HepG2 (cell line): ENCODE measurements around the gene RGL3. TPM values are rescaled to one million over a fixed set of nuclear protein-coding genes. Genes with fewer than 3 reads are reported as not detected.

ENCODE experiments used
- BCLAF1 ChIP-seq: fragments of 450-650 bp; IDR thresholded peaks from 2 replicates; pipeline ENCODE4 v1.6.1; 2017; ENCODE audit warnings: mild to moderate bottlenecking
- ERF ChIP-seq: IDR thresholded peaks from 2 replicates; pipeline ENCODE4 v1.6.1; 2018; ENCODE audit warnings: missing biosample characterization, missing genetic modification reagents
- GABPB1 ChIP-seq: IDR thresholded peaks from 2 replicates; pipeline ENCODE4 v1.6.1; 2016; ENCODE audit warnings: mild to moderate bottlenecking, missing genetic modification reagents, moderate library complexity, missing compliant biosample characterization
- HMGXB4 ChIP-seq, 2 experiments: sonication (generic) in 1 of 2; formaldehyde crosslinking in 1 of 2; IDR thresholded peaks; 2 replicates each; pipeline versions ENCODE4 v1.4.0 to v1.6.1; 2018 to 2020; ENCODE audit warnings: missing genetic modification reagents in 2 of 2, borderline replicate concordance in 1 of 2, low read depth in 1 of 2, mild to moderate bottlenecking in 1 of 2, missing biosample characterization in 1 of 2
- HNRNPL ChIP-seq: fragments of 200-400 bp; formaldehyde crosslinking; IDR thresholded peaks from 2 replicates; pipeline ENCODE4 v1.6.1; 2017; ENCODE audit warnings: mild to moderate bottlenecking, low read depth, low read length
- PCBP2 ChIP-seq: fragments of 200-400 bp; formaldehyde crosslinking; optimal IDR thresholded peaks from 2 replicates; pipeline ENCODE3; 2018; ENCODE audit warnings: low read length, low read depth; ENCODE audit not compliant: poor library complexity, severe bottlenecking
- SNAI1 ChIP-seq: sonication (generic); formaldehyde crosslinking; IDR thresholded peaks from 2 replicates; pipeline ENCODE4 v1.5.0; 2020; ENCODE audit warnings: mild to moderate bottlenecking, missing genetic modification reagents, borderline replicate concordance
- ZNF180 ChIP-seq: sonication (generic); formaldehyde crosslinking; IDR thresholded peaks from 2 replicates; pipeline ENCODE4 v1.4.0; 2020; ENCODE audit warnings: low read depth, missing genetic modification reagents, borderline replicate concordance
- polyA plus RNA-seq, 8 experiments: library from polyadenylated mRNA; depleted of rRNA in 3 of 8; stranded (reverse) in 7 of 8; unstranded in 1 of 8; fragments of >200 nt; fragmentation: Illumina TruSeq in 4 of 8; extraction: Trizol in 4 of 8; gene quantifications; 2 replicates each; pipeline versions ENCODE4 v1.2.1 to v1.2.3, GENCODE V29; 2011 to 2016; ENCODE audit warnings: low read depth in 4 of 8, missing spikeins in 1 of 8, mixed read lengths in 1 of 8; ENCODE audit not compliant: insufficient read depth in 1 of 8
- total RNA-seq, 5 experiments: library from RNA; depleted of rRNA; stranded (reverse); fragments of >200 nt; fragmentation: Illumina TruSeq; extraction: Trizol; gene quantifications; 2 replicates each; pipeline ENCODE4 v1.2.3, GENCODE V29; 2016; ENCODE audit warnings: low read depth in 1 of 5
- TF ChIP-seq, protein P1 (sequence below): sonication (generic); formaldehyde crosslinking; IDR thresholded peaks from 2 replicates; pipeline ENCODE4 v1.9.0; 2021; ENCODE audit warnings: mild to moderate bottlenecking, missing genetic modification reagents
- TF ChIP-seq, protein P2 (sequence below): sonication (generic); formaldehyde crosslinking; IDR thresholded peaks from 2 replicates; pipeline ENCODE4 v1.4.0; 2020; ENCODE audit warnings: missing genetic modification reagents

RGL3 gene
- total and polyA plus RNA-seq, 2 of the 13 experiments (the other 11 are each of a cell fraction or from before 2014, with no cell fraction given): 4.2 to 7.6 TPM

DNA sequence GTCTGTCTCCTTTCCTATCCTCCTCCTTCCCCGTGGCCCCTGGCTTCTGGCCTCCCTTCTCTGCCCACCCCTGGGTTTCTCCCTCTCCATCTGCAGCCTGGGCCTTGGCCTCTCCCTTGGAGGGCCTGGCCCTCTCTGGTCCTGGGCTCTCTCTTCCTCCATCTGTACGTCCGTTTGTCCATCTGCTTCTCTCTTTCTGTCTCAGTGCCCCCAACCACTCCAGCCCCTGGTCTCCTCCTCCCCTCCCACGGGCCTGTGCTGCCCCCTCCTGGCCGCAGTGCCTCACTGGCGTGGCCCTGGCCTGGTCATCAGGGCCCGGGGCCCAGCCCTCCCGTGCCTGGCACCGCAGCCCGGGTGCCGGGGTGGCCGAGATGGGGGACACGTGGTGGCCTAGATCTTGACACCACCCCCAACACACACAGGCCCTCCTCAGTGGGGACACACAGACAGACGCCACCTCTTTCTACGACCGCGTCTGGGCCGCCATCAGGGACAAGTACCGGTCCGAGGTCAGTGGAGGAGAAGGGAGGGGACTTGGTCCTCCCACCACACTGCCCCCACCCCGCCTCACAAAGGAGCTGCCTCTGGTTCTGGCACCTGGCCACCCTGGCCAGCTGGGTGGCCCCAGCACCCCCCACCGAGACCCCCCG, 27.7 kb upstream of the RGL3 start (continued):
- TF ChIP-seq, protein P1, sequence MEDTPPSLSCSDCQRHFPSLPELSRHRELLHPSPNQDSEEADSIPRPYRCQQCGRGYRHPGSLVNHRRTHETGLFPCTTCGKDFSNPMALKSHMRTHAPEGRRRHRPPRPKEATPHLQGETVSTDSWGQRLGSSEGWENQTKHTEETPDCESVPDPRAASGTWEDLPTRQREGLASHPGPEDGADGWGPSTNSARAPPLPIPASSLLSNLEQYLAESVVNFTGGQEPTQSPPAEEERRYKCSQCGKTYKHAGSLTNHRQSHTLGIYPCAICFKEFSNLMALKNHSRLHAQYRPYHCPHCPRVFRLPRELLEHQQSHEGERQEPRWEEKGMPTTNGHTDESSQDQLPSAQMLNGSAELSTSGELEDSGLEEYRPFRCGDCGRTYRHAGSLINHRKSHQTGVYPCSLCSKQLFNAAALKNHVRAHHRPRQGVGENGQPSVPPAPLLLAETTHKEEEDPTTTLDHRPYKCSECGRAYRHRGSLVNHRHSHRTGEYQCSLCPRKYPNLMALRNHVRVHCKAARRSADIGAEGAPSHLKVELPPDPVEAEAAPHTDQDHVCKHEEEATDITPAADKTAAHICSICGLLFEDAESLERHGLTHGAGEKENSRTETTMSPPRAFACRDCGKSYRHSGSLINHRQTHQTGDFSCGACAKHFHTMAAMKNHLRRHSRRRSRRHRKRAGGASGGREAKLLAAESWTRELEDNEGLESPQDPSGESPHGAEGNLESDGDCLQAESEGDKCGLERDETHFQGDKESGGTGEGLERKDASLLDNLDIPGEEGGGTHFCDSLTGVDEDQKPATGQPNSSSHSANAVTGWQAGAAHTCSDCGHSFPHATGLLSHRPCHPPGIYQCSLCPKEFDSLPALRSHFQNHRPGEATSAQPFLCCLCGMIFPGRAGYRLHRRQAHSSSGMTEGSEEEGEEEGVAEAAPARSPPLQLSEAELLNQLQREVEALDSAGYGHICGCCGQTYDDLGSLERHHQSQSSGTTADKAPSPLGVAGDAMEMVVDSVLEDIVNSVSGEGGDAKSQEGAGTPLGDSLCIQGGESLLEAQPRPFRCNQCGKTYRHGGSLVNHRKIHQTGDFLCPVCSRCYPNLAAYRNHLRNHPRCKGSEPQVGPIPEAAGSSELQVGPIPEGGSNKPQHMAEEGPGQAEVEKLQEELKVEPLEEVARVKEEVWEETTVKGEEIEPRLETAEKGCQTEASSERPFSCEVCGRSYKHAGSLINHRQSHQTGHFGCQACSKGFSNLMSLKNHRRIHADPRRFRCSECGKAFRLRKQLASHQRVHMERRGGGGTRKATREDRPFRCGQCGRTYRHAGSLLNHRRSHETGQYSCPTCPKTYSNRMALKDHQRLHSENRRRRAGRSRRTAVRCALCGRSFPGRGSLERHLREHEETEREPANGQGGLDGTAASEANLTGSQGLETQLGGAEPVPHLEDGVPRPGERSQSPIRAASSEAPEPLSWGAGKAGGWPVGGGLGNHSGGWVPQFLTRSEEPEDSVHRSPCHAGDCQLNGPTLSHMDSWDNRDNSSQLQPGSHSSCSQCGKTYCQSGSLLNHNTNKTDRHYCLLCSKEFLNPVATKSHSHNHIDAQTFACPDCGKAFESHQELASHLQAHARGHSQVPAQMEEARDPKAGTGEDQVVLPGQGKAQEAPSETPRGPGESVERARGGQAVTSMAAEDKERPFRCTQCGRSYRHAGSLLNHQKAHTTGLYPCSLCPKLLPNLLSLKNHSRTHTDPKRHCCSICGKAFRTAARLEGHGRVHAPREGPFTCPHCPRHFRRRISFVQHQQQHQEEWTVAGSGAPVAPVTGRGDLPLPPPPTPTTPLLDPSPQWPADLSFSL: no peak
- TF ChIP-seq GABPB1 (CRISPR knock-in tag) (peak; percentile 44; the same call in 1 of the 2 replicates), SNAI1 (no peak), BCLAF1 (no peak), ZNF180 (no peak), HMGXB4 (CRISPR knock-in tag; IDR thresholded peaks at IDR 0.05; ENCODE audit: borderline replicate concordance in 1 of 2, low read depth in 1 of 2) (0 out of 4 replicates have a peak, but pooled peaks of 1 of the 2 experiments have one; percentile 41), PCBP2 (peak; percentile 29), HNRNPL (0 out of 2 replicates have a peak, but pooled peaks have one; percentile 37), ERF (CRISPR knock-in tag) (no peak)
- TF ChIP-seq, protein P2, sequence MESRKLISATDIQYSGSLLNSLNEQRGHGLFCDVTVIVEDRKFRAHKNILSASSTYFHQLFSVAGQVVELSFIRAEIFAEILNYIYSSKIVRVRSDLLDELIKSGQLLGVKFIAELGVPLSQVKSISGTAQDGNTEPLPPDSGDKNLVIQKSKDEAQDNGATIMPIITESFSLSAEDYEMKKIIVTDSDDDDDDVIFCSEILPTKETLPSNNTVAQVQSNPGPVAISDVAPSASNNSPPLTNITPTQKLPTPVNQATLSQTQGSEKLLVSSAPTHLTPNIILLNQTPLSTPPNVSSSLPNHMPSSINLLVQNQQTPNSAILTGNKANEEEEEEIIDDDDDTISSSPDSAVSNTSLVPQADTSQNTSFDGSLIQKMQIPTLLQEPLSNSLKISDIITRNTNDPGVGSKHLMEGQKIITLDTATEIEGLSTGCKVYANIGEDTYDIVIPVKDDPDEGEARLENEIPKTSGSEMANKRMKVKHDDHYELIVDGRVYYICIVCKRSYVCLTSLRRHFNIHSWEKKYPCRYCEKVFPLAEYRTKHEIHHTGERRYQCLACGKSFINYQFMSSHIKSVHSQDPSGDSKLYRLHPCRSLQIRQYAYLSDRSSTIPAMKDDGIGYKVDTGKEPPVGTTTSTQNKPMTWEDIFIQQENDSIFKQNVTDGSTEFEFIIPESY: peak; percentile 60; the same call in 1 of the 2 replicates
